NCI-H524 treated with DMSO at 0.1 percent for 48 hours (cell line): ENCODE data around the gene EMX1.

Experiments used
- DNase-seq: peaks from one replicate; lab custom pipeline; 2025; lab: John Stamatoyannopoulos, UW

EMX1 gene

GRCh38 chr2:72980535-72981217, 63.4 kb downstream of the EMX1 start:
- DNase-seq, result no peak

GRCh38 chr2:72981536-72981935, 64.2 kb downstream of the EMX1 start:
- no peak for DNase-seq

- no peak for DNase-seq
Observed at GRCh38 chr2:72982219-72982618, 64.9 kb downstream of the EMX1 start.

- no peak for DNase-seq
Observed at GRCh38 chr2:72982781-72983499, 65.6 kb downstream of the EMX1 start.

GRCh38 chr2:72983500-72984161, 66.3 kb downstream of the EMX1 start:
- DNase-seq, result no peak

- no peak for DNase-seq
Observed at GRCh38 chr2:72984172-72984671, 66.9 kb downstream of the EMX1 start.
